HFF-Myc (cell line): ENCODE results near the gene GJC2.
A peak's percentile ranks its signal among the peaks of the same experiment; 100 is the strongest.

Experiments
- DNase-seq: peaks from one replicate; pipeline ENCODE4 v3.0.0-alpha.2; 2011; ENCODE audit warnings: low read depth; ENCODE audit errors: extremely low read depth
- H3K4me3 ChIP-seq: replicated peaks from 2 replicates; pipeline ENCODE4 v1.5.1; 2011; ENCODE audit warnings: low read depth, mild to moderate bottlenecking, control low read depth, low read length
- CTCF ChIP-seq: IDR thresholded peaks from 2 replicates; pipeline ENCODE4 v1.5.1; 2012; ENCODE audit warnings: mild to moderate bottlenecking, low read depth, low read length, control low read depth; ENCODE audit errors: missing control alignments

GJC2 gene

GRCh38 chr1:228178737-228179684 lies 29.3 kb downstream of the GJC2 start:
- H3K4me3 ChIP-seq = no peak overlapping the region
- DNase-seq = no peak
- no peak for TF ChIP-seq CTCF

GRCh38 chr1:228180271-228180958 lies 30.7 kb downstream of the GJC2 start:
- no peak overlapping the region for H3K4me3 ChIP-seq
- peak; percentile 47 for TF ChIP-seq CTCF
- DNase-seq = no peak

GRCh38 chr1:228180959-228181644 lies 31.4 kb downstream of the GJC2 start:
- H3K4me3 ChIP-seq = no peak overlapping the region
- DNase-seq = no peak
- TF ChIP-seq CTCF = no peak

- TF ChIP-seq CTCF = no peak
- DNase-seq = no peak
- H3K4me3 ChIP-seq = no peak overlapping the region
Observed at GRCh38 chr1:228181645-228182034, 31.9 kb downstream of the GJC2 start.

GRCh38 chr1:228182296-228183030 lies 32.7 kb downstream of the GJC2 start:
- DNase-seq = no peak
- TF ChIP-seq CTCF = no peak
- H3K4me3 ChIP-seq = no peak overlapping the region

GRCh38 chr1:228184152-228184551 lies 34.4 kb downstream of the GJC2 start:
- no peak for DNase-seq
- no peak overlapping the region for H3K4me3 ChIP-seq
- TF ChIP-seq CTCF = no peak
